ENCODE measurements around the gene CBR3. TPM values are rescaled to one million over a fixed set of nuclear protein-coding genes. Genes with fewer than 3 reads are reported as not detected.

The CBR3 gene
- total and polyA plus RNA-seq, 2 experiments from 2014 or later: 4.6 to 8.7 TPM

GRCh38 chr21:36163750-36164741, 29.2 kb downstream of the CBR3 start (continued):
- TF ChIP-seq ZNF462 (CRISPR knock-in tag; IDR thresholded peaks at IDR 0.05) (no peak), CTCF (conservative IDR thresholded peaks at IDR 0.05; ENCODE audit: low read depth in 2 of 2) (no peak), NANOG (IDR thresholded peaks at IDR 0.05; ENCODE audit: borderline replicate concordance) (no peak), ZNF331 (CRISPR knock-in tag; IDR thresholded peaks at IDR 0.05; ENCODE audit: low read depth) (no peak), ZNF114 (CRISPR knock-in tag; IDR thresholded peaks at IDR 0.05) (no peak), EZH2phosphoT487 (IDR thresholded peaks at IDR 0.05; ENCODE audit: unreplicated experiment) (no peak), REST (IDR thresholded peaks at IDR 0.05; ENCODE audit: unreplicated experiment) (no peak), STAT1 (IDR thresholded peaks at IDR 0.05; ENCODE audit: unreplicated experiment) (no peak), EZH2 (IDR thresholded peaks at IDR 0.05; ENCODE audit: low read depth, unreplicated experiment) (no peak)

All from GM23338 (cell line).